Measurements from ENCODE around the gene GRIK4.

GRCh38 chr11:120835601-120836228 is 324.2 kb downstream of the GRIK4 start:
- TF ChIP-seq POLR2AphosphoS5 (IDR thresholded peaks at IDR 0.05; ENCODE audit: low read depth, low read length), result no peak
- no peak for TF ChIP-seq REST (IDR thresholded peaks at IDR 0.05; ENCODE audit: insufficient read depth in 1 of 2, low read depth in 2 of 2, low read length in 2 of 2)

All from PFSK-1 (cell line).